Measurements from ENCODE around the gene AUNIP.

AUNIP gene

DNA sequence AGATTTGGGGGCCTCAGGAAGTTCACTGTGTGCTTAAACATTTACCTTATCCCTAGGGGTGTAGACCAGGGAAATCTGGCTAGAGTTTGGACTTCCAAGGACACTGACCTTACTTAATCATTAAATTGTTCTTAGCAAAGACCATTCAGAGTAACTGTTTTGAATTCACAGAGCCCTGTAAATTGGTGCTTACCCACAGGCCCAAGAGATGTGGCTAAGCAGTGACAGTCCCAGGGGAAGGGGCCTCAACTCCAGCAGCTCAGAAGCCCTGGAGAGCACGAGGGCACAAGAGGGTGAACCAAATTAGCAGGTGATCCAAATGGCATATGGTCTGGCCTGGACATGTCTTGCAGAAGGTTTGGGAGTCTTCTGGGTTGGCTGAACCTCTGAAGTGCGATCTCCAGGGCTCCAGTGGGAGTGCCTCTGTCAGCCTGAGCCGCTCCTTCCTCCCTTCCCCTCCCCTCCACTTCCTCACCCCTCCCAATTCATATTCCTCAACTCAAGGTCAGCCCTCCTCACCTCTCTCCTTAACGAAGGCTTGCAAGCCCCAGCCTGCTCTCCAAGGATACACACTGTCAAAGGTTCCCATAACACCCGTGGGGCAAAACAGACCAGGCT lies 11.9 kb upstream of the AUNIP start:
- TF ChIP-seq, protein P1, sequence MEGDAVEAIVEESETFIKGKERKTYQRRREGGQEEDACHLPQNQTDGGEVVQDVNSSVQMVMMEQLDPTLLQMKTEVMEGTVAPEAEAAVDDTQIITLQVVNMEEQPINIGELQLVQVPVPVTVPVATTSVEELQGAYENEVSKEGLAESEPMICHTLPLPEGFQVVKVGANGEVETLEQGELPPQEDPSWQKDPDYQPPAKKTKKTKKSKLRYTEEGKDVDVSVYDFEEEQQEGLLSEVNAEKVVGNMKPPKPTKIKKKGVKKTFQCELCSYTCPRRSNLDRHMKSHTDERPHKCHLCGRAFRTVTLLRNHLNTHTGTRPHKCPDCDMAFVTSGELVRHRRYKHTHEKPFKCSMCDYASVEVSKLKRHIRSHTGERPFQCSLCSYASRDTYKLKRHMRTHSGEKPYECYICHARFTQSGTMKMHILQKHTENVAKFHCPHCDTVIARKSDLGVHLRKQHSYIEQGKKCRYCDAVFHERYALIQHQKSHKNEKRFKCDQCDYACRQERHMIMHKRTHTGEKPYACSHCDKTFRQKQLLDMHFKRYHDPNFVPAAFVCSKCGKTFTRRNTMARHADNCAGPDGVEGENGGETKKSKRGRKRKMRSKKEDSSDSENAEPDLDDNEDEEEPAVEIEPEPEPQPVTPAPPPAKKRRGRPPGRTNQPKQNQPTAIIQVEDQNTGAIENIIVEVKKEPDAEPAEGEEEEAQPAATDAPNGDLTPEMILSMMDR (IDR thresholded peaks at IDR 0.05; ENCODE audit: borderline replicate concordance, extremely low read depth, low read length, poor library complexity, severe bottlenecking): no peak
- no peak for TF ChIP-seq EZH2 (IDR thresholded peaks at IDR 0.05; ENCODE audit: borderline replicate concordance, low read depth, low read length, severe bottlenecking)
- no peak overlapping the region for H3K27ac ChIP-seq (ENCODE audit: low read length)
- no peaks in the 10 kb centered on the region for H3K36me3 ChIP-seq (ENCODE audit: insufficient read depth, low read length)
- no peaks in the 10 kb centered on the region for H3K9me3 ChIP-seq (ENCODE audit: insufficient read depth, low read length, severe bottlenecking)
- H4K20me1 ChIP-seq (ENCODE audit: insufficient read depth, low read length): no peaks in the 10 kb centered on the region
- no peak overlapping the region for H2AFZ ChIP-seq (ENCODE audit: low read depth, low read length)
- no peaks in the 10 kb centered on the region for H3K27me3 ChIP-seq (ENCODE audit: insufficient read depth, low read length, poor library complexity)
- H3K79me2 ChIP-seq (ENCODE audit: insufficient read depth, low read length): no peaks in the 10 kb centered on the region
- H3K4me1 ChIP-seq (ENCODE audit: insufficient read depth, low read length): no peaks in the 10 kb centered on the region
- ATAC-seq (ENCODE audit: insufficient read depth, low read depth) (no peak; the same call in 2 of the 3 replicates), DNase-seq (no peak)
- H3K4me3 ChIP-seq (ENCODE audit: low read depth in 1 of 2, low read length in 2 of 2): no peak overlapping the region
- H3K4me2 ChIP-seq (ENCODE audit: insufficient read depth, low read length): no peak overlapping the region
- H3K9ac ChIP-seq (ENCODE audit: low read depth, low read length): no peak overlapping the region

DNA sequence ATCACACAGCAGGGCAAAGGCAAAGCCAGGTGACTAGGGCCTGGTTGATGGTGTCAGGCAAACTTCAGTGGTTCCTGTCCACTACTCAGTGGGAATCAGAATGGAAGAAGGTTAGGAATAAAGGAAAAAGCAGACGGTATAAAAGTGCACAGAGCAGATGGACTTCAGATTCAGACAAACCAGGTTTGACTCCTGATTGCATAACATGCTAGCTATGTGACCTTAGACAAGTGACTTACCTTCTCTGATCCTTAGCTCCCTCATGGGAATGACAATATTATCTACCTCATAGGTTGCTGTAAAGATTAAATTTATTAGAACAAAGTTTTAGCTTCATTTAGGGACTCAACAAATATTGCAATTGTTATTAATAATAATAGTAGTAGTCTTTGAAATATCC lies 11.4 kb upstream of the AUNIP start:
- ATAC-seq (ENCODE audit: insufficient read depth, low read depth) (no peak), DNase-seq (no peak)
- Histone ChIP-seq H3K9me3 (ENCODE audit: insufficient read depth, low read length, severe bottlenecking) (no peaks in the 10 kb centered on the region), H3K9ac (ENCODE audit: low read depth, low read length) (no peak overlapping the region), H3K36me3 (ENCODE audit: insufficient read depth, low read length) (no peaks in the 10 kb centered on the region), H3K4me3 (ENCODE audit: low read depth in 1 of 2, low read length in 2 of 2) (no peak overlapping the region), H2AFZ (ENCODE audit: low read depth, low read length) (no peak overlapping the region), H3K4me2 (ENCODE audit: insufficient read depth, low read length) (no peak overlapping the region), H3K4me1 (ENCODE audit: insufficient read depth, low read length) (no peaks in the 10 kb centered on the region), H3K27me3 (ENCODE audit: insufficient read depth, low read length, poor library complexity) (no peaks in the 10 kb centered on the region), H4K20me1 (ENCODE audit: insufficient read depth, low read length) (no peaks in the 10 kb centered on the region), H3K27ac (ENCODE audit: low read length) (no peak overlapping the region), H3K79me2 (ENCODE audit: insufficient read depth, low read length) (no peaks in the 10 kb centered on the region)
- TF ChIP-seq, protein P1 (IDR thresholded peaks at IDR 0.05; ENCODE audit: borderline replicate concordance, extremely low read depth, low read length, poor library complexity, severe bottlenecking): no peak
- TF ChIP-seq EZH2 (IDR thresholded peaks at IDR 0.05; ENCODE audit: borderline replicate concordance, low read depth, low read length, severe bottlenecking): no peak

DNA sequence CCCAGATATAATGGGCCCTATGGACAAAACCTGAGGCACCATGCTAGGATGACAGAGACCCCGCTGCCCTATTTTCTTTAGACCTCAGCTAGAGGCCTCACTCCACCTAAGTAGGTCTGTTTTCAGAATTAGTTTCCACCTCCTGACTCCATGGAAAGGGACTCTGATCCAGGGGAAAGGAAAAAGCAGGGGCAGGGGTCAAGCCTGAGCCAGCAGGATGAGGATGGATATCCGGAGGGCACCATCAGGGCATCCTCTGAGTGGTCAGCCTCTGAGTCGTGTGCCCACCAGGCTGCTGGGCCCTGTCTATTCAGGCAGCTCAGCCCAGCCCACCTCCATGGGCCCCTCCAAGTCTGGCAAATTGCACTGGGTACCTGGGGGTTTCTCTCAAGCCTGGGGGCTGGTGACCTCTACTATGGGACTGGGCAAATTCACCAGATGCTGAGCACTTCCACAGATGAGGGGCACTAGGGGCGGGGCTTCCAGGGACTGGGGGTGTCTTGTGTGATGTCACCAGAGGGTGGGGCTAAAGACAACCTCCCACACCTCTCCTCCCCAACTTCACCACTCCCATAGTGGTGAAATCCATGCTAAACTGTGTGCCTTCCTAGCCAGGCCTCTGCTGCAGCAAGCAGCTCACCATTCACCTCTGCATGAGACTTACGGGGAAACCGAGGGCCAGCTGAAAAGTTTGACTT lies 10.8 kb upstream of the AUNIP start:
- Histone ChIP-seq H3K9ac (ENCODE audit: low read depth, low read length) (no peak overlapping the region), H3K9me3 (ENCODE audit: insufficient read depth, low read length, severe bottlenecking) (no peaks in the 10 kb centered on the region), H3K4me3 (ENCODE audit: low read depth in 1 of 2, low read length in 2 of 2) (no peak overlapping the region), H4K20me1 (ENCODE audit: insufficient read depth, low read length) (no peaks in the 10 kb centered on the region), H3K27me3 (ENCODE audit: insufficient read depth, low read length, poor library complexity) (no peaks in the 10 kb centered on the region), H3K79me2 (ENCODE audit: insufficient read depth, low read length) (no peaks in the 10 kb centered on the region), H3K36me3 (ENCODE audit: insufficient read depth, low read length) (no peaks in the 10 kb centered on the region), H3K4me2 (ENCODE audit: insufficient read depth, low read length) (no peak overlapping the region), H3K4me1 (ENCODE audit: insufficient read depth, low read length) (no peaks in the 10 kb centered on the region), H3K27ac (ENCODE audit: low read length) (no peak overlapping the region), H2AFZ (ENCODE audit: low read depth, low read length) (no peak overlapping the region)
- no peak for DNase-seq
- no peak for ATAC-seq (ENCODE audit: insufficient read depth, low read depth)
- TF ChIP-seq, protein P1 (IDR thresholded peaks at IDR 0.05; ENCODE audit: borderline replicate concordance, extremely low read depth, low read length, poor library complexity, severe bottlenecking): no peak
- no peak for TF ChIP-seq EZH2 (IDR thresholded peaks at IDR 0.05; ENCODE audit: borderline replicate concordance, low read depth, low read length, severe bottlenecking)
